Measurements from ENCODE around the gene SYNGR3.
"Not testable (repeated sequence)": the region's sequence is repeated elsewhere in the genome, so short reads cannot be mapped to it uniquely, and the experiment has no call there.

SYNGR3 gene

DNA sequence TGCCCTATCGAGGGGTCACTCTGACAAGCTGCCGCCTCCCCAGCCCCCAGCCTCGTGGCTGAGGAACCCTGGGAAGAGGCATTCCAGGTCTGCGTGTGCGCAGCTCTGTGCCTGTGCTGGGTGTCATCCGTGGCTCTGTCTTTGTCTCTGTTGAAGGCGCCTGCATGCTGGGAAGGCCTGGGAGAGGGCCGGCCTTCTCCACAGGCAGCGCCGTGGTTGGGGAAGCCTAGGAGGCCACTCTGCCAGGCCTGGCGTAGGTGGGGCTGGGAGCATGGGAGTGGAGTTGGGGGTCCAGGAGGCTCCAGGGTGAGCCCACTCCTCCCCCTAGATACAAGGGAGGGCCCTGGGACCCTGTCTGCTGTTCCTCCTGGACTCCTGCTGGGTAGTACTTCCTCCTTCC, 40.3 kb downstream of the SYNGR3 start:
- no peak for DNase-seq

GRCh38 chr16:2031081-2031577, 41.4 kb downstream of the SYNGR3 start:
- DNase-seq = no peak

DNA sequence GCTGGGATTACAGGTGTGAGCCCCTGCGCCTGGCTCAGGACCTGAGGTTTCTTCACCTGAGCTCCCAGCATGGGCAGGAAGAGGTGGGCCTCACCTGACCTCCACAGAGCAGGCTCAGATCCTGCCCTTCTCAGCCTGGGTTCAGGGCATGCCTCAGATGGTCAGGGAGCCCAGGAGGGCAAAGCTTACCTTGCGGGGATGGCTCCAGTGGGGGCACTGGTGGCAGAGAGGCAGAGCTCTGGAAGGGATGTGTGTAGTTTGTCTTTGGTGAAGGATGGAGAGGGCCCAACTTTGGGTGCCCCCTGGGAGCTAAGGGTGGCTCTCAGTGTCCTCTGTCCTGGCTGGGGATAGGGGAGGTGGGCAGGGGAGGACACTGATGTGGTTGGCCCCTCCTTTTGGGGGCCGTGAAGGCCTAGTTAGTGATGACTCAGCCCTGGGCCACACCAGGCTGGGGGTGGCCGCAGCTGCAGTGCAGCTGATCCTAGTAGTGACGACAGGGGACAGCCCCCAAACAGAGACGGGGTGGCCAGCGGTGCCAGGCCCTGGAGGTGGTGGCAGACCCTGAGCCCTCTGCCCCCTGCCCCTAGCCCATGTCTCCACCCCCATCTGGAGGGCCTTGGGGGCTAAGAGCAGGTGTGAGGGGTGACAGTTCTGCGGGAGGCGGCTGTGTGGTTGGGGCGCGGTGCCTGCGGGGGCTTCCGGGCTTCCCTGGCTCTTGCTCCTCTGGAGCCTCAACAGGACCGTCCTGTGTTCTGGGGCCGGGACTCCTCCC, 42.7 kb downstream of the SYNGR3 start:
- DNase-seq = peak; percentile 51

GRCh38 chr16:2033057-2033908, 43.5 kb downstream of the SYNGR3 start:
- peak; percentile 83 for DNase-seq

GRCh38 chr16:2033909-2034695, 44.3 kb downstream of the SYNGR3 start:
- DNase-seq = not testable (repeated sequence)

GRCh38 chr16:2034696-2035430, 45.1 kb downstream of the SYNGR3 start:
- no peak for DNase-seq

GRCh38 chr16:2035431-2036199, 45.8 kb downstream of the SYNGR3 start:
- peak; percentile 83 for DNase-seq

- DNase-seq = no peak
These were observed 46.6 kb downstream of the SYNGR3 start for GRCh38 chr16:2036200-2036966.

- no peak for DNase-seq
These were observed 47.3 kb downstream of the SYNGR3 start for GRCh38 chr16:2037115-2037514.

DNA sequence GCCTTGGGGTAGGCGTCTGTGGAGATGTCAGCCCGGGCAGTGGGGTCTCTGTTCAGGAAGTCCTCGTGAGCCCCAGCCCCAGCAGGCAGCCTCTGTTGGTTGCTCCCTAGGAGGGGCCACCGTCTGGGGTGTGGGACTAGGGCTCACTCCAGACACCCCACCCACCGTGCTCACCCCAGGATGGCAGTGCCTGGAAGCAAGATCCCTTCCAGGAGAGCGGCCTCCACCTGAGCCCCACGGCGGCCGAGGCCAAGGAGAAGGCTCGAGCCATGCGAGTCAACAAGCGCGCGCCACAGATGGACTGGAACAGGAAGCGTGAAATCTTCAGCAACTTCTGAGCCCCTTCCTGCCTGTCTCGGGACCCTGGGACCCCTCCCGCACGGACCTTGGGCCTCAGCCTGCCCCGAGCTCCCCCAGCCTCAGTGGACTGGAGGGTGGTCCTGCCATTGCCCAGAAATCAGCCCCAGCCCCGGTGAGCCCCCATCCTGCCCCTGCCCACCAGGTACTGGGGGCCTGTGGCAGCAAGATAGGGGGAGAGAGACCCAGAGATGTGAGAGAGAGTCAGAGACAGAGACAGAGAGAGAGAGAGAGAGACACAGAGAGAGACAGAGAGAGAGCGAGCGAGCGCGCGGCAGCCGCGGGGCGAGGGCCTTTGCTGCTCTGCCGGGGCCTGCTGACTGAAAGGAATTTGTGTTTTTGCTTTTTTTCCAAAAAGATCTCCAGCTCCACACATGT, 48.0 kb downstream of the SYNGR3 start:
- peak; percentile 43 for DNase-seq

DNA sequence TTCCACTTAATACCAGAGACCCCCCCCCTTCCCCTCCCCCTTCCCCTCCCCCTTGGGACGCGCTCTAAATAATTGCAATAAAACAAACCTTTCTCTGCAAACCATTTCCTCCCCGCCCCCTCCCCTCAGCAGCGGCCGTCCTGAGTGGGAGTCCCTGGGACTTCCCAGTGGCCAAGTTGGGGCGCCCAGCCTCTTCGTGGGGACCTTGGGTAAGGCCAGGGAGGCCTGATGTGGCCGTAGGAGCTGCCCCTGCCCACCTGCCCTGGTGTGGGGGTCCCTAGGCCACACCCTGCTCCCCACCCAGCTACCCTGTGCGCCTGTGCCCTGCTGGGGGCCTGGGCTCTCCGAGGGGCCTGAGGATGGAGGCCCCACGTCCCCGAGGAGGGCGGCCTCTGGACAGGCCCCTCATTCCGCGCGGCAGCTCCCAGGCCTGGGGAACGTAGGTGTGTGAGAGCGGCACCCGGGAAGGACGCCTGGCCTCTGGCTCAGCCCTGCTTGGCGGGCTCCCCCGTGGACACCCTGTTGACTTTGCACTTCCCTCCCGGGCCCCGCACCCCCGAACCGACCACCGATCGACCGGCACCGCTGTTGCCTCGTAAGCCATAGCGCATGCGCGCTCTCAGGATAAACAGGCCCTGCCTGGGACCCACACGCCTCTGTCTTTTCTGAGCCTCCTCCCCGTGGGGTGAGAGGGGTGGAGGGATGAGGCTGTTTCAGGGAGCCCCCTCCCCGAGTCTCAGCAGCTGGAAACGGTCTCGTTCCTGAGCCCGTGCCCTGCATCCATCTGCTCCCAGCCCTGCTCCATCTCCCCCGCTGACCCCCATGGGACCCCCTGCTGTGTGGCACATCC, 48.8 kb downstream of the SYNGR3 start:
- DNase-seq = peak; percentile 83

DNA sequence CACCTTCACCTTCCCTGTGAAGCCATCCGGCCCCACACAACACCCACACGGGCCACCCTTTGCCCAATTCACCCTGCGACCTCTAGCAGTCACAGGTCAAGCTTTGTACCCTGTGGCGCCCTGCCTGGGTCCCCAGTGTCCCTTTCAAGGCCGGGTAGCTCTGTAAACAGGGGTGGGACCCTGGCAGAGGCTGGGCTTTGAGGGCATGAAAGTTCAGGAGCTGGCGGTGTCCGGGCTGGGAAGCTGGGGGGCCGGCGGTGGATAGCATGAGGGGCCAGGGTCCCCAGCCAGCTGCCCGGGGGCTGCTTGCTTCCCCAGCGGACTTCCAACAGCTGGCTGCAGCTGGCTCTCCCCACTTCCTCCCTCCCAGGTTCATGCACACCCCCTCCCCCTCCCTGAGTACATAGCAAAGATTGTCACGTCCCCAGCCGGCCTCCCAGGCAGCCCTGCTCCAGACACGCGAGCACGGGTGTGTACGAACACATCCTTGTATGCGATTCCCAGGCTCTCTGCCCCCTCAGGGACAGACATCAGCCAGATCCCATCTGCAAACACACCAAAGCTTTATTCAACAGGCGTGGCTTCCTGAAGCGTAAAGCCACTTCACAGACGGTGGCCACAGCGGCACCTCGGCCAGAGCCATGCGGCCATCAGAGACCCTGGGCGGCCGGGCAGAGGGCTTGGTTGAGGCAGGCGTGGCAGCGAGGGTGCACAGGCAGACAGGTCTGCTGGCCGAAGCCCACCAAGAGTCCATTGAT, 49.7 kb downstream of the SYNGR3 start:
- peak; percentile 90 for DNase-seq

- DNase-seq = peak; percentile 49
These were observed 50.4 kb downstream of the SYNGR3 start for GRCh38 chr16:2040041-2040786.

DNA sequence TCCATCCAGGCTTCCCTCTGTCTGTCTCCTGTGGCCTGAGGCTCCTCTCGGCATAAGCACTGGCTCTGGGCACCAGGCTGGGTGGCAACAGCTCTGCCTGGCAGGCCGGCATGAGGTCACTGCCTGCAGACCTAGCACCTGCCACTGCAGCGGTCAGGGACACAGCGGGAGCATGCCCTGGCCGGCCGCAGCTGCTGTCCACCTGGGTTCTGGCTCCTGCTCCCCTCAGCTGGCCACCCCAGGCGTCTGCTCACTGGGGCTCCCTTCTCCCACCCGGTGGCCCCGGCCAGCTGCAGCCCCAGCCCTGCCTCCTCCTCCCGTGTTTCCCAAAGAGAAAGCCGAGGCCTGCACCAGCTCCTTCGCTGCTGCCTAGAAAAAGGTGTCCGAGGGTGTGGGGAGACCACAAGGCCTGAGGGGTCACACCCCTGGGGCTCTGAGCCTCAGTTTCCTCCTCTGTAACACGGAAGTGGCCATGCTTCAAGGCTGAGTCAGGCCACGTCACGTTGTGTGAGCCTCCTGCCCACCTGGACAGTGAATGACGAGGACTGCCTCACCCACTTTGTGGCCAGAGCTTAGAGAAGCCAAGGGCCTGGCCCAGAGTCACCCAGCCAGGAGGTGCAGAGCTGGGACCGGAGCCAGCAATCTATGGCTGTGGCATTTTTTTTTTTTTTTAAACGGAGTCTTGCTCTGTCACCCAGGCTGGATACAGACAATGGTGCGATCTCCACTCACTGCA, 51.2 kb downstream of the SYNGR3 start:
- peak; percentile 84 for DNase-seq

GRCh38 chr16:2042171-2042985, 52.6 kb downstream of the SYNGR3 start:
- DNase-seq = no peak

Data from right hindlimb (tissue), 1 donor.